ENCODE measurements around the gene SLC16A7.
"Not testable (repeated sequence)": the region's sequence is repeated elsewhere in the genome, so short reads cannot be mapped to it uniquely, and the experiment has no call there.

SLC16A7 gene, protein sequence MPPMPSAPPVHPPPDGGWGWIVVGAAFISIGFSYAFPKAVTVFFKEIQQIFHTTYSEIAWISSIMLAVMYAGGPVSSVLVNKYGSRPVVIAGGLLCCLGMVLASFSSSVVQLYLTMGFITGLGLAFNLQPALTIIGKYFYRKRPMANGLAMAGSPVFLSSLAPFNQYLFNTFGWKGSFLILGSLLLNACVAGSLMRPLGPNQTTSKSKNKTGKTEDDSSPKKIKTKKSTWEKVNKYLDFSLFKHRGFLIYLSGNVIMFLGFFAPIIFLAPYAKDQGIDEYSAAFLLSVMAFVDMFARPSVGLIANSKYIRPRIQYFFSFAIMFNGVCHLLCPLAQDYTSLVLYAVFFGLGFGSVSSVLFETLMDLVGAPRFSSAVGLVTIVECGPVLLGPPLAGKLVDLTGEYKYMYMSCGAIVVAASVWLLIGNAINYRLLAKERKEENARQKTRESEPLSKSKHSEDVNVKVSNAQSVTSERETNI

DNA sequence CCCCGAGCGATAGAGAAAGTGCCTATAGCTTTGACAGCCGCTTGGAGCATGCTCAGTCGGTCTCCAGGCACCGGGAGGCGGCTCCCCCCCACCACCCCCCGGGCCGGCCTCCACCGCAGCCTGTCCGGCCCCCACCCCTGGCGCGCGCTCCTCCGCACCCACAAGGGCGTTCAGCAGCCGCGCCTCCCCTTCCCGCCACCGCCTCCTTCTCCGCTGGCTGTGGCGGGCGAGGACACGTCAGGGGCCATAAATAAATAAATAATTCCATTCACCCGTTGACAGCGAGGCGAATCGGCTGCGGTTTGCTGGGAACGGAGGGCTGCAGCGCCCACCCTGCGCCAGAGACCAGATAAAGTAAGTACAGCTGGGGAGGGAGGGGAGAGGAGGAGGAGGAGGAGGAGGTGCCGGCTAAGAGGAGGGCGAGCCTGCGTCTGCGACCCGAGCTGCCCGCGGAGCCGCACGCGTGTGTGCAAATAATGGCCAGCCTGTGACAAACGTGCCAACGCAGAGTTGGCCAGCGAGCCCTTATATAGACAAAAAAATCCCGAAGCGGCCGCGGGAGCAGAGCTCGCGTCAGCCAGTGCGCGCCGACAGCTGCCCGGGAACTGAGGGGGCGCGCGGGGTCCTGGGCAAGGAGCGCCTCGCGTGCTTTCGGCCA lies at the start of gene SLC16A7:
SLC16A7 (plus strand) TSS at position 147 of the 658 bp plus-strand sequence. CDS start 108,773 bp downstream, outside the sequence.
- DNase-seq, result peak; percentile 38

DNA sequence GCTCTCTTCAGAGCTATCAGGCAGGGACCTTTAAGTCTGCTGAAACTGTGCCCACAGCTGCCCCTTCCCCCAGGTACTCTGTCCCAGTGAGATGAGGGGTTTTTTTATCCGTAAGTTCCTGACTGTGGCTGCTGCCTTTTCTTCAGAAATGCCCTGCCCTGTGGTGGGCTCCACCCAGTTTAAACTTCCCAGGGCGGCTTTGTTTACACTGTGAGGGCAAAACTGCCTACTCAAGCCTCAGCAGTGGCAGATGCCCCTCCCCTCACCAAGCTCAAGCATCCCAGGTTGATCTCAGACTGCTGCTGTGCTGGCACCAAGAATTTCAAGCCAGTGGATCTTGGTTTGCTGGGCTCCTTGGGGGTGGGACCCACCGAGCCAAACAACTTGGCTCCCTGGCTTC lies 46.9 kb upstream of the SLC16A7 start:
- no peak for DNase-seq

DNA sequence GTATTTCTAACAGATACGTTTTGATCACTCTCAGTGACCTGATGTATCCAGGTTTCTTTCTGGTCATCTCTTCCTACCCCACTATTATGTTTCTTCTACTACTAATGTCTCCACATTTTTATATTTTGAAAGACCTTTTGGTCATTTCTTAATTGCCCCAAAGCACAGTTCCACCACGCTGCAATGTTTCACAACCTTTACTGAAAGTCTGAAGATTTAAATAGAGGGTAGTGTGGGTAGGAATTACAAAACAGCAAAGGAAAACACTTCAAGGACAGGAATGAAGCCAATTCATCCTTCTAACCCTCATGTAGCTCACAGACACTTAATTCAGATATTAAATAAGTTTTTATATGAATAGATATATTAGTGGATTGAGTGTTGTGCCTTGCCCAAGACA lies 36.1 kb upstream of the SLC16A7 start:
- DNase-seq, result no peak

DNA sequence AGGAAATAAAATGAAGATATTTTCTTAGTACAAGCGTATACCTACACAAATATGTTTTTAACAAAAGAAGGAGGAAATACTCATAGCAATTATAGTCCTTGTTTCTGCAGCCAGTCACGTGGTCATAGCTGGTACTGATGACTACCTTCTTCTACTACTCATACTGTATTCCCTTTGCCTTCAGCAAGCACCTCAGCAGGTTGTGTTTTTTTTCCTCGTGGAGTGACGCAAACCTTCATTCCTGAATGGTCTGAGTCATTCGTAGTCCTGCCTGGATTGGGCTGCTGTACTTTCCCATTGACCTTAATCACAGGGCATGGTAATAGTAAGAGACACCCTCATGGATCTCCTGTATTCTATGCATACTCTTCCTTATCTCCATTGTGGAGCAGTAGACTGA lies 25.7 kb upstream of the SLC16A7 start:
- DNase-seq, result no peak

DNA sequence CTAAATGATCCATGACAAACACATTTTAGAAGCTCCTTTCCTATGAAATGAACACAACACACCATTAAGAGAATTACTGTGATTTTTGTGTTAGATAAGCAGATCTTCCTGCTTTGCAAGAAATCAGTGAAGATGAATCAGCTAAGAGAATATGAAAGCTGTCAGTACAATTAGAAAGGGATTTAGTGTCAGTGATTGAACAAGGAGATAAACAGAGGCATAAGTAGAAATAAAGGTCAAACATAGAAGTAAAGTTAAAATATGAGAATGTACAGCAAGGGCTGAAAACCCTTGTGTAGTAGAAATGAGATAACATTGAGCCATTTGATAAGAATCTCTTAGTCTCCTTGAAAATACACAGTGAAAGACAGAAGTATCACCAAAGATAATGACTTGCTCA lies 21.4 kb upstream of the SLC16A7 start:
- DNase-seq, result no peak

DNA sequence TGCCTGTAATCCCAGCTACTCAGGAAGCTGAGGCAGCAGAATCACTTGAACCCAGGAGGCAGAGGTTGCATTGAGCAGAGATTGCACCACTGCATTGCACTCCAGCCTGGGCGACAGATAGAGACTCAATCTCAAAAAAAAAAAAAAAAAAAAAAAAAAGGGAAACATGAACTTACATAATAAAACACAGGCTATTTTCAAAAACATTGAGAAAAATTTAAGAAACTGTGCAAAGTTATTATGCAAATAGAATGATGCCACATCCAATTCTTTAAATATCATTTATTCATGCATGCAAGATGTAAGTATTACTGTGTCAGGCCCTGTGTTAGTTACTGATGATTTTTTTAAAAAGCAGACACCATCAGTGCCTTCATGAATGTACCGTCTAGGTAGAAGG lies 20.0 kb upstream of the SLC16A7 start:
- no peak for DNase-seq

DNA sequence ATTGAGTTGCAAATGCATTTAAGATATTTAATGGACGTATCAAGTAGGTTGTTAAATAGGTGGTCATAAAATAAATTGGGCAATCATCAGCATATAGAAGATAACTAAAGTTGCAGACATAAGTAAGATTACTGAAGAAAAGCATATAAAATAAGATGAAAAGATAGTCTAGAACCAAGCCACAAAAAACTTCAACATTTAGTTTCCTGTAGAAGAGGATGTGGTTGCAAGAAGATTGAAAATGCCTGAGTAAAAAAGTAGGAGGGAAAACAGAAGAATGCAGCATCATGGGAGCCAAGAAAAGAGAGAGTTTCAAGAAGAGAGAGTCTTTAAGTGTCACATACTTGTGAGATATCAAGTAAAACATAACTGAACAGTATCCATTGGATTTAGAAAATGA lies 17.6 kb upstream of the SLC16A7 start:
- no peak for DNase-seq

DNA sequence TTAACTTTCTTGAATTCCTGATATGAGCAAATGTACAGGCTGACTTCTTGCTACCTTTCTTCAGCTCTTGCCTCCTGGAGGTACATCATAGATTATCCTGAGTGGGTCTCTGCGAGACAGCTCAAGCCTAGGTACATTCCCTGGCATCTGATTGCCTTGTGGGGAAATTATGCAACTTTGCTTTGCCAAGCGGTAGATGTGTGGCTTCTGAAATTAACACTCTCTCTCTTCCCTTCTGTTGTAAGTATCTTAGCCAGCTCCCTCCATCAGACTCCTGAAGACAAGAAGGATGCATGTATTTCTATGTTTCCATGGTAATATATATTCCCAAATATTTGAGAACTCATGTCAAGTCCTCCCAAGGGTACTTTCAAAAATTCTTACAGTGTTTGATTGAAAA lies 16.2 kb upstream of the SLC16A7 start:
- DNase-seq, result no peak

DNA sequence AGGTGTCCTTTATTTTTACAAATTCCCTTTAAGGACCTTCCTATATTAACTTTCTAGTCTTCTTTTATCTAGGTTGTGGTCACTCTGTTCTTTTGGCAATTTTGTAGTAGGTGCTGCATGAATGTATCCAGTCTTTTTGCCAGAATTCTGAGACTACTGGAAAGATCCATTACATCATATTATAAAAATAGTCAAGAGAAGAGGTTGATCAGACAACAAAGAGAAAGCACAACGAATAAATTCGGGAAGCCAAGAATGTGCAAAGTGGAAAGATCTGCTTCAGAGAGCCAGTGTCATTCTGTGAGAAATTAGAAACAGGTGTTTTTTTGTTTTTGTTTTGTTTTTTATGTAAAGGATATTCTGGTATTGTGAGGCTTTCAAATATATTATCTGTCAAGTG lies 15.8 kb upstream of the SLC16A7 start:
- DNase-seq, result no peak

DNA sequence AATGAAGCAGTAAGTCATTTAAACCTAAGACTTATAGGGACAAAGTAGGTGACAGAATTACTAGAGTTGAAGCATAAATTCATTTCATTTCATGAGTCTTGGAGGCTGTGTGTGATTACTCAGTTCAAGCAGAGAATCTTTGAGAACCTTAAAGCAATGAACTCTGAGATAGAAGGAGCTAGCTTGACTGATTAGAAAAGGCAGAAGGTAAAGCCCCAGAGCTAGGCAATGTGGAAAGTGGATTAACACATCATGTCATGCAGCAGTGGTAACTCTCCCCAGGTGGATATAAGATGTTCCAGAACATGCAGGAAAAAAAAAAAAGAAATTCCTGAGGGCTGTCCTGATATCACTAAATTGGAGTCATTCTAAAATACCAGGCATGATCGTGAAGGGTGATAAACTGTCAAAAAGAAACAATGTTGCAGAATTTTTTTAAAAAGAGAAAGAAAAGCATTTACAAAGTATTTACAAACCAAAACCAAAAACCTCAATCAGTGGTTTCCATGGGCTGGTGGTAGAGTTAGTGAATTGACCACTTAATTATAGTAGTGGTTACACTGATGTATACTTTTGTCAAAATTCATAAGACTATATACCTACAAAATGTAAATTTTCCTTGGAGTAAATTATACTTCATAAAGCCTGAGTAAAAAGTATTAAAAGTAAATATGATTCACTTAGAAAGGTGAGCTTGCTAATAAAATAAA lies 12.7 kb upstream of the SLC16A7 start:
- DNase-seq, result no peak

DNA sequence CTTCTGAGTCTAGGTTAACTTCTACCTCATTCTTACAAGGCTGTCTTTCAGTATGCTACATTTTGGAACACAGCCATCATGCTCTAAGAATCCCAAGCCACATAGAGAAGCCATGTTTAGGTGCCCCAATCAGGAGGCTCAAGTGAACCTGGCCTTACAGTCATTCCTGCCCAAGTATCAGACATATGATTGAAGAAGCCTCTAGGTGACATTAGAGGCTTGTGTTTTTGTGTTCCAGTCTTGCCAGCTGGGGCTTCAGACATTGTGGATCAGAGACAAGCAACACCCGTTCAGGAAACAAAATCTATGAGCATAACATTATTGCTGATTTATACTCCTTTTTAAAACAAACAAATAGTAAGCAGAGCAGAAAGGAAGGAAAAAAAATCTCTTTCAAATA lies 8.1 kb upstream of the SLC16A7 start:
- DNase-seq, result no peak

DNA sequence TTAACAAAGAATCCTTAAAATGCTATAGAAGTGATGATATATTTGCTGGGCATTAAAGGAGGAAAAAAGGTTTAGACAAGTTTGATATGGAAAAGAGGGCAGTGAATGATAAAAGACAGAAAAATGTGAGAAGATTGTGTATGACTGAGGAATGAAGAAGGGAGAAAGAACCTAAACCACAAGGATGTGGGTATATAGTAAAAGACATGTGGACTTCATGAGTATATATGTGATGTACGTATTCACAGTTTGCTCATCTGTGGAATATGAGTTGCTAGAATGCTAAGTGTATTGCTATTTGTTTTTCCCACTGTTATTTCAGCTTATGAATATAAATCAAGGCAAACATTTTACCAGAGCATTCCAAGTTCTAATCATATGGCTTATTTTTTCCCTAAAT lies 2.1 kb upstream of the SLC16A7 start:
- DNase-seq, result no peak

DNA sequence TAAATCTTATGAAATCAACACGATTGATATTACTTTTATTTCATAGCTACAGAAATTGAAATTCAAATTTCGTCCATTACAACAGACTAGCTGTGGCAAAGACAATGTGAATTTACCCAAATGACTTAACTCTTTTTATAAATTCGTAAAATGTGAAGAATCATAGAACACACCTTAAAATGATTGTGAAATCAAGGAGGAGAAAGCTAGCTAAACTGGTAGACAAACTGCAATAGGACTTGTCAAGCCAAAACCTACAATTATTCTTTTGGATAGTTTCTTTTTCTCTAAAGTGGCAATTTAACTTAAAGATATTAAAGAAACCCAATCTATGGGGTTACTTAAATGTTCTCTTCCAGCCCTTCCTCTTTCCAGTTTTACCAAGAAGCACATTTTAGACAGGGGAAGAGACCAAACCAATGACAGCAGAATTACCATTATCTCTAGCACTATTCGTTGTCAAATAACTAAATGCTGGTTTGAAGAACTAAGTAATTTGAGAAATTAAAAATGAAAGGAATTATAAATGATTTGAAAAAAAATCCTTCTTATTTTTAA lies 807 bp upstream of the SLC16A7 start:
- DNase-seq, result no peak

DNA sequence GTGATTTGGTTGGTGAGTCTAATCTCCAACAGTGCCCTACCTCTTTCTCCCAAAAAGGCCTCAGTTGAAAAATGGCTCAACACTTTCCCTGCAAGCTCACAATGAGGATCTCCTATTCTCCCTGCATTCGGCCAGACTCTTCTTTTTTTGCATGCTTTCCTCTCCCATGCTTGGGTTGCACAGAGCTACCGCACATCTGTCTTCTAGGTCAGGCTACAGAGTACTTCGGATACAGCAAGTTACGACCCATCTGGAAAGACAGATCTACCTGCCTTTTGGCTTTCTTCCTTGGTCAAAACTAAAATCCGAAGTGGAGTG lies 305 bp upstream of the SLC16A7 start:
- DNase-seq, result no peak

DNA sequence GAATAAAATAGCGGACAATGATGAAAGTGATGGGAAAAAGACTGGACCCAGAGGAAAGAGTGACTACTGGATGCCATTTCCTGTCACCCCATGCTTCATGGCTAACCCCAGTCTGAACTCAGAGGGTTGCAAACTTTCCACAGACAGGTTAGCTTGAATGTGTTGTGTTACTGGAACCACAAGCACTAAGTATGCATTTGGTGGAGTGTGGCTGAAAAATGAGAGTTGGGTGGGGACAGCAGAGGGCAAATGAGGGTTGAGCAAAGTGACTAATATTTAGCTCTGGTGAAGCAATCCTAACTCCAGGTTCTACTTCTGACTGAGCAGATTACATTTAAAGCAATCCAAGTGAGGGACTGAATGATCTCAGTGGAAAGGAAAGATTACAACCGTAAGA lies 1.6 kb downstream of the SLC16A7 start:
- no peak for DNase-seq

DNA sequence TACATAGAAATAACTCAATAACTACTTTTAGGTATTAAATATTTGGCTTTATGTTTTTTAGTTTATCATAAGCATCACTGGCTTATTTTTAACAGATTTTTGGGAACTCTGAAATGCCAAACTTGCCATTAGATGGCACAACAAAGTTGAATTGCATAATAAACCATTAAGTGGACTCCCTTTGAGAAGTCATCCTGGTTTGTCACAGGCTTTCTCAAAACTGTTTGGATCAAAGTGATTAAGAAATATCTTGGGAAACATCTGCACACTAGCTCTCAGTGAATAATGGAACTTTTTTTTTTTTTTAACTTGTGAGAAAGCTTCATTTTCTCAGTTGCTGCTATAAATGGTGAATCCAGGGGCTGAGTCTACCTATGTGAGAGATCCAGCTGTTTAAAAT lies 4.3 kb downstream of the SLC16A7 start:
- DNase-seq, result no peak

DNA sequence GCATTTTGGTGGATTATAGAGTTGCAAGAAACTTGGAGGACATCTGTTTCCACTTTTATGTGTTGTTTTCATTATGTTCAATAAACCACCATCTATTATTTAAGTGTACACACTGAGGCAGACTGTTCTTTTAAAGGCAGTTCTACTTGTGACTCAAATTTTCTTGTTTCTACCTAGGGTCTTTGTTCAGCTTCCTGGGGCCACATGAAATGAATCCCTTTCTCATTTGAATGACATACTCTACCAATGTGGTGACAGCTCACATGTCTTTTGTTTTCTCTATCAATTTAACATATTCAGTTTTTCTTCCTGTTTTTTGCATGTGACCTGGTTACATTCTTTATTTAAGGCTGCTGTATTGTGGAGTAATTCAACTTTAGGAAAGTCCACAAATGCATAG lies 7.9 kb downstream of the SLC16A7 start:
- DNase-seq, result no peak

DNA sequence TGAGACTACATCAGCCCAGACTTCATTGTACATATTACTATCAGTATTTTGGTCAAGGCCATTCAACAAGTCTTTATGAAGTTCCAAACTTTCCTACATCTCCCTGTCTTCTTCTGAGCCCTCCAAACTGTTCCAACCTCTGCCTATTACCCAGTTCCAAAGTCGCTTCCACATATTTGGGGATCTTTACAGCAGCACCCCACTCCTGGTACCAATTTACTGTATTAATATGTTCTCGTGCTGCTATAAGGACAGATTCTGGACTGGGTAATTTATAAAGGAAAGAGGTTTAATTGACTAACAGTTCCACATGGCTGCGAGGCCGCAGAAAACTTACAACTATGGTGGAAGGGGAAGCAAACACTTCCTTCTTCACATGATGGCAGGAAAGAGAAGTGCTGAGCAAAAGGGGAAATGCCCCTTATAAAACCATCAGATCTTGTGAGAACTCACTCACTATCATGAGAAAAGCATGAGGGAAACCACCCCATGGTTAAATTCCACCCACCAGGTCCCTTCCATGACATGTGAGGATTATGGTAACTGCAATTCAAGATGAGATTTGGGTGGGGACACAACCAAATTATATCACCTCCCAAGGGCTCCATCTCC lies 17.1 kb downstream of the SLC16A7 start:
- not testable (repeated sequence) for DNase-seq

DNA sequence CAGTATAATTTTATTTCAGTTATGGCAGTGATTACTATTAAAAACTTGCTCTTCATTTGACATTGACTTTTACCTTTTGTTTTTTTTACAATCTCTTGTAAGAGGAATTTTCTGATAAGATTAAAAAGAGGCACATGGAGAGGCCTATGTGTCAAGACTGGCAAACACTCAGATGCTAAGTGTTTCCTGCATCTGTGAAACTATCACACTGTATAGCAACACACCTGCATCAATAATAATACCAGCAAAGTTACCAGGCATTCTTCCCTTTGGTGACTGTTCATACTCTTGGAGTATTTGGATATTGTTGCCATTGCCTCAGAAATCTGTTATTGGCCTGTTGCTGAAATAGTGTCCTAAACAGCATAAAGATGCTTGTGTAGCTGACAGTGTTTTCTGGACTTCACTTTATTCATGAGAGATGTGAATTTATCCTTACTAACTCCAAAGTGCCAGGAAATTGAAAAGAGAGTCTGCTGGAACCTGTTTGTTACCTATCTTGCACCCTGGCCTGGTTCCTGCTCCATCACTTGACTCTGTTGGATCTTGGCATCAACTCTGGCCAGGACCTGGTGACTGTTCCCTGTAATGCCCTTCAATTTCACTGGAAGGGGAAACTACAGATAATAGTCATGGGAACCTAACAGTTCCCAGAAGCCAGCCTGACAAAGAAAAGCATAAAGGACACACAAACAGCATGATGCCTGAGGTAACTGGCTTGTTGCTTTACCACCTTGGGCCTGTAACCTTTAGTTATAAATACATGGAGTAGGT lies 19.8 kb downstream of the SLC16A7 start:
- DNase-seq, result no peak

DNA sequence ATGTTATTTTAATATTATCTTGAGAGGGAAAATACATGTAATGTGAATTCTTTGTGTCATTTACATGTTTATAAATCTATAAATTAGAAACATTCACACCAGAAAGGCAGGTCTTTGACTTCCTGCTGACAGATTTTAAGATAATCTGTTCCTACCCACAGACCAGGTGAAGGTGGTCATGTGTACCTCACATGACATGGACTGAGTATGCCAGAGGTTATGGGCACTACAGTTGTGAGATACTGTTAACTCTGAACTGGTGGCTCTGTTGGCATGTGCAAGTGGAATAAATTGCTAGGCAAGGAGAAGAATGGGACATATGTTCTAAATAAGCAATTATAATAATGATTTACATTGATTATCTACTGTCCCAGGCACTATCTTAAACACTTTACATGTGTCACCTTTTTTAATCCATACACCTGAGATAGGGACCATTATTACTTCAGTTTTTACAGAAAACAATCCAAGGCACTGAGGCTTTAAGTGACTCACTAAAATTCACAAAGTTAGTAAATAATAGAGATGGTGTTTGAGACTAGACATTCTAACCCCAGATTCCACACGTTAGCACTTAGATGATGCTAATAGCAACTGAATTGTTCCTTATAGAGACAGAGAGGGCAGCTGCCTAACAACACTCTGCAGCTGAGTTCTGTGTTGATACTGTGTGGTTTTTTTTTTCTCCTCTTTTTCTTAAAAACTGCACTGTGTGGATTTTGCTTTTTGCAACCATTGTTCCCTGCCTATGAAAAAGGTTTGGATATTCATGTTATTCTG lies 23.8 kb downstream of the SLC16A7 start:
- DNase-seq, result no peak

DNA sequence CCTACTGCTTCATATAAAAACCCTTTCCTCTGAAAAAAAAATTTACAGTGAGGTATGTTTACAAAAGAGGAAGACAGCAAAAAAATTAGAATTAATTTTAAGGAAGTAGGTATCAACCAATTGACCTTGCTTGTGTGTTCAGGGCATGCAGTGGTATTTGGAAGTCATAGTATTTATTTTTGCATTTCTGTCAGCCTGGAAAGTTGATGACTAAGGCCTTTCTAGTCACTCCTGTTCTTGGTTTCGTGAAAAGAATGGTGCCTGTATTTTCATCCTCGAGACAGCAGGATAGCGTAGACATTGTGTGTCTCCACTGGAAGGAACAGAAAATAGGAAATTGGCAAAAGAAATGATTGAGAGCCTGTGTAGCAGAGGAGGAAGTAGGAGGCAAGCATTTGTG lies 24.5 kb downstream of the SLC16A7 start:
- no peak for DNase-seq
